Measurements from ENCODE around the gene ARRDC4. TPM values are rescaled to one million over a fixed set of nuclear protein-coding genes. Genes with fewer than 3 reads are reported as not detected.

The ARRDC4 gene
- total RNA-seq, 1 experiment from 2014 or later = 3.2 TPM

GRCh38 chr15:97953254-97953653 lies 7.2 kb upstream of the ARRDC4 start:
- Mint-ChIP-seq H3K9me3 (ENCODE audit: unreplicated experiment) (no peaks in the 10 kb centered on the region), H3K4me3 (ENCODE audit: unreplicated experiment) (no peak overlapping the region), H3K4me1 (ENCODE audit: low read depth, unreplicated experiment) (no peaks in the 10 kb centered on the region), H3K27me3 (ENCODE audit: insufficient read depth, unreplicated experiment) (no peaks in the 10 kb centered on the region), H3K36me3 (ENCODE audit: insufficient read depth, unreplicated experiment) (no peaks in the 10 kb centered on the region), H3K27ac (ENCODE audit: unreplicated experiment) (no peak overlapping the region)
- CTCF ChIA-PET = no interaction called here
- H3K4me3 ChIP-seq (ENCODE audit: low read depth, low read length) = no peak overlapping the region
- intact Hi-C loops (cut with micrococcal nuclease; ENCODE audit: unreplicated experiment) = no loop called here
- no TSS peak for BruUV-seq (replicated peaks)
- H3K9me3 ChIP-seq = no peaks in the 10 kb centered on the region
- POLR2A ChIA-PET = no interaction called here
- H3K36me3 ChIP-seq (ENCODE audit: control insufficient read depth, insufficient read depth, low read length) = no peaks in the 10 kb centered on the region
- H3K27me3 ChIP-seq (replicated peaks; ENCODE audit: control insufficient read depth, insufficient read depth, low read length) = no peaks in the 10 kb centered on the region
- no peak for DNase-seq
- TF ChIP-seq CTCF (IDR thresholded peaks at IDR 0.05; ENCODE audit: insufficient read depth in 1 of 2, low read depth in 1 of 2, low read length in 1 of 2, severe bottlenecking in 1 of 2, unreplicated experiment in 1 of 2) = no peak
- H3K4me1 ChIP-seq = no peaks in the 10 kb centered on the region

- H3K9me3 ChIP-seq = no peaks in the 10 kb centered on the region
- H3K27me3 Mint-ChIP-seq (ENCODE audit: insufficient read depth, unreplicated experiment) = no peaks in the 10 kb centered on the region
- ChIA-PET POLR2A (no interaction called here), CTCF (no interaction called here)
- H3K4me3 Mint-ChIP-seq (ENCODE audit: unreplicated experiment) = no peak overlapping the region
- no peaks in the 10 kb centered on the region for H3K27me3 ChIP-seq (replicated peaks; ENCODE audit: control insufficient read depth, insufficient read depth, low read length)
- H3K9me3 Mint-ChIP-seq (ENCODE audit: unreplicated experiment) = no peaks in the 10 kb centered on the region
- no TSS peak for BruUV-seq (replicated peaks)
- H3K4me1 Mint-ChIP-seq (ENCODE audit: low read depth, unreplicated experiment) = no peaks in the 10 kb centered on the region
- no peak for DNase-seq
- no peak overlapping the region for H3K27ac Mint-ChIP-seq (ENCODE audit: unreplicated experiment)
- H3K4me3 ChIP-seq (ENCODE audit: low read depth, low read length) = no peak overlapping the region
- no peaks in the 10 kb centered on the region for H3K4me1 ChIP-seq
- no peaks in the 10 kb centered on the region for H3K36me3 Mint-ChIP-seq (ENCODE audit: insufficient read depth, unreplicated experiment)
- intact Hi-C loops (cut with micrococcal nuclease; ENCODE audit: unreplicated experiment) = no loop called here
- no peaks in the 10 kb centered on the region for H3K36me3 ChIP-seq (ENCODE audit: control insufficient read depth, insufficient read depth, low read length)
- no peak for TF ChIP-seq CTCF (IDR thresholded peaks at IDR 0.05; ENCODE audit: insufficient read depth in 1 of 2, low read depth in 1 of 2, low read length in 1 of 2, severe bottlenecking in 1 of 2, unreplicated experiment in 1 of 2)
These were observed 6.8 kb upstream of the ARRDC4 start for GRCh38 chr15:97953748-97954147.

GRCh38 chr15:97955035-97955434 lies 5.5 kb upstream of the ARRDC4 start:
- BruUV-seq (replicated peaks) = no TSS peak
- H3K9me3 ChIP-seq = no peaks in the 10 kb centered on the region
- ChIA-PET CTCF (no interaction called here), POLR2A (no interaction called here)
- Mint-ChIP-seq H3K4me3 (ENCODE audit: unreplicated experiment) (no peak overlapping the region), H3K27ac (ENCODE audit: unreplicated experiment) (no peak overlapping the region), H3K27me3 (ENCODE audit: insufficient read depth, unreplicated experiment) (no peaks in the 10 kb centered on the region), H3K4me1 (ENCODE audit: low read depth, unreplicated experiment) (no peaks in the 10 kb centered on the region), H3K36me3 (ENCODE audit: insufficient read depth, unreplicated experiment) (no peaks in the 10 kb centered on the region), H3K9me3 (ENCODE audit: unreplicated experiment) (no peaks in the 10 kb centered on the region)
- intact Hi-C loops (cut with micrococcal nuclease; ENCODE audit: unreplicated experiment) = no loop called here
- no peak for DNase-seq
- H3K4me3 ChIP-seq (ENCODE audit: low read depth, low read length) = no peak overlapping the region
- no peaks in the 10 kb centered on the region for H3K4me1 ChIP-seq
- H3K36me3 ChIP-seq (ENCODE audit: control insufficient read depth, insufficient read depth, low read length) = no peaks in the 10 kb centered on the region
- H3K27me3 ChIP-seq (replicated peaks; ENCODE audit: control insufficient read depth, insufficient read depth, low read length) = no peaks in the 10 kb centered on the region
- no peak for TF ChIP-seq CTCF (IDR thresholded peaks at IDR 0.05; ENCODE audit: insufficient read depth in 1 of 2, low read depth in 1 of 2, low read length in 1 of 2, severe bottlenecking in 1 of 2, unreplicated experiment in 1 of 2)

Measured in Caco-2 (cell line).